CD4-positive, alpha-beta T cell treated with Interleukin-12 subunit alpha and Interleukin-12 subunit beta, for 1 hour (primary cell): ENCODE measurements around the gene S100A5.
"Not testable (repeated sequence)": the region's sequence is repeated elsewhere in the genome, so short reads cannot be mapped to it uniquely, and the experiment has no call there.

Experiments used
- DNase-seq: peaks from one replicate; pipeline ENCODE4 v3.0.0-alpha.2; 2020

S100A5 gene

GRCh38 chr1:153532769-153533599 lies 7.8 kb downstream of the S100A5 start:
- DNase-seq = peak; percentile 81

- peak; percentile 62 for DNase-seq
These were observed 8.6 kb downstream of the S100A5 start for GRCh38 chr1:153532181-153532580.

GRCh38 chr1:153531638-153532037 lies 9.1 kb downstream of the S100A5 start:
- DNase-seq = no peak

DNA sequence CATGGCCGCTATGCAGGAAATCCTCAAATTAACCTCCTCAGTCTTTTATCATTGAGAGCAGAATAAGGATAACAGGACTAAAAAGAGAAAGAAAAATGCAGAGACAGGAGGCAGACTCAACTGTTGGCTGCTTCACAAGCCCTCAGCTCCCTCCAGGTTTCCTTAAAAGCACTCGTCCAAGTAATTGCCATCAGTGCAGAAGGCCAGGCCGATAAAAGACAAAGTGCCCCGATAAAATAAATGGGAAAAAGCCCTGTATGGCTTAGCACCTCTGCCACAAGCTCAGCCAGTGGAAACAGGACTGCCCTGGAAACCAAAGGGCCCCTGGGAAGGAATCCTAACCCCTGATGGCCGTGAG lies 13.1 kb downstream of the S100A5 start:
- DNase-seq = no peak

DNA sequence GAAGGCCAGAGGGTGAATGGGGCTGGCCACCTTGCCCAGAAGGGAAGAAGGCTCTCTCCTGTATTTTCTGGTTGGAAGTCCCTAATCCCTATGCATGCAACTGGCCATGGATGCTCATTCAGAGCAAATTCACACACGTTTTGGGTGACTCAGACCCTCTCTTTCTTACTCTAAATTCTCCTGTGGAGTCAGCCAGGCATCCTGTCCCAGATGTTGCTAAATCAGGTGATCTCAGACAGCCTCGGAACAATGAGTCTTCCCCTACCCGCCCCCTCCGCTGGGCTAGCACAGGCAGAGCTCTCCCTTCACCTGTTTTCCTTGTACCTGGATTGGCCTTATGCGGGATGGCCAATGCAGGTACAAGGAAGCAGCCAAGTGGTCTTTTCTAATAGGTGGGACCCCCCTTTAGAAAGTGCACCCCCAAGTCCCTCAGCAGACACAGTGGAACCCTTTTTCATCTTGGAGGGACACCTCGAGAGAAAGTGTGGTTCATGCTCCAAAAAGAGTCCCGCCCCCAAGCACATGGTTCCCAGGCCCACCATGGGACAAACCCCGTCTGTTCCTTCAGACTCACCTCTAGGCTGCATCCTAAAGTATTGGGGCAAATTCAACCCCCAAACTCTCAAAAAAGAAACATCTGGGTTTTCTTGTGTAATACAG lies 13.6 kb downstream of the S100A5 start:
- DNase-seq = no peak

DNA sequence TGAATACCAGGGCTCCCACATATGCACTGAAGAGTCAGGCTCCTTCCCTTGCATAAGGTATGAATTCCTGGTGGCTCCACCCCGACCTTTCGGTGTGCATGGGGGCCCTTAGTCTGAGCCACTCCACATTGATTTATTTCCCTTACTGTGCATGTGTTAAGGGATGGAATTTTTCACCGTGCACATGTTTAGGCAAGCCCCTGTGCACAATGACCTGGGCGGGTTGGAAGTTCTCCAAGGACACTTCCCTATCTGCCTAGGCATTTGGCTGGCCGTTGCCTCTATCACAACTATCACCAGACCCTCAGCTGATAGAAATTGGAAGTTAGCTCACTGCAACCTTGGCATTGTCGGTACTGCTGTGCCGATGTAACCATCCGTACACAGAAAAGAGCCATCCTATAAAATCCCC lies 14.6 kb downstream of the S100A5 start:
- no peak for DNase-seq

GRCh38 chr1:153525088-153525728 lies 15.5 kb downstream of the S100A5 start:
- DNase-seq = no peak

GRCh38 chr1:153522353-153523048 lies 18.2 kb downstream of the S100A5 start:
- not testable (repeated sequence) for DNase-seq

DNA sequence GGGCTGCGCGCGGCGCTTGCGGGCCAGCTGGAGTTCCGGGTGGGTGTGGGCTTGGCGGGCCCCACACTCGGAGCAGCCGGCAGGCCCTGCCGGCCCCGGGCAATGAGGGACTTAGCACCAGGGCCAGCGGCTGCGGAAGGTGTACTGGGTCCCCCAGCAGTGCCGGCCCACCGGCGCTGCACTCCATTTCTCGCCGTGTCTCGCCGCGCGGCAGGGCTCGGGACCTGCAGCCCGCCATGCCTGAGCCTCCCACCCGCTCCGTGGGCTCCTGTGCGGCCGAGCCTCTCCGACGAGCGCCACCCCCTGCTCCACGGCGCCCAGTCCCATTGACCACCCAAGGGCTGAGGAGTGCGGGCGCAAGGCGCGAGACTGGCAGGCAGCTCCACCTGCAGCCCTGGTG lies 18.9 kb downstream of the S100A5 start:
- DNase-seq = not testable (repeated sequence)

DNA sequence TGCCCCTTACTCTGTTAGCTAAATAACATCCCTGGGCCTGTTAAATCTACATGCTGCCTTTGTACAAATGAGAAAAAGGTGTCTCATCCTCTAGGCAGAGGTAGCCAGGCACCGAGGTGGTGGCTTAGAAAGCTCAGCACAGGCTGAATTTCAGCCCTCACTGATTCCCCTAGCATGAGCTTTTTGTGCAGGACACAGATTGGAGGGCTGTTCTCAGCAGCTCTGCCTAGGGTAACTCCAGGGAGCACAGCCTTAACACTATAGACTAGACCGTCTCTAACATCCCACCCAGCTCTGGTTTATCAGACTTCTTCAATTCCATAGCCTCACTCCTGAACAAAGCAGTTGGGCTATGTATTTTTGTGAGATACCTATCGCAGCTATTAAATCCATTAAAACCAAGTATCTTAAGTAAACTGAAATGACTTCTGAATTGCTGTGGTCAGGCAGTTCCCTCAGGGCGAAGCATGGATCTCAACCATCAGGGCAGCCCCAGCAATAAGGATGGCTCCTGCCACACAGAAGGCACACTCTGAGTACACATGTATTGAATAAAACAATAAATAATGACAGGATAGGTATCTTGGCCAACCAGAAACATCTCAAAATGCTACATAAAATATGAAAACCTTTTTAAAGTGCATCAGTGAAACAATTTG lies 19.8 kb downstream of the S100A5 start:
- DNase-seq = no peak

DNA sequence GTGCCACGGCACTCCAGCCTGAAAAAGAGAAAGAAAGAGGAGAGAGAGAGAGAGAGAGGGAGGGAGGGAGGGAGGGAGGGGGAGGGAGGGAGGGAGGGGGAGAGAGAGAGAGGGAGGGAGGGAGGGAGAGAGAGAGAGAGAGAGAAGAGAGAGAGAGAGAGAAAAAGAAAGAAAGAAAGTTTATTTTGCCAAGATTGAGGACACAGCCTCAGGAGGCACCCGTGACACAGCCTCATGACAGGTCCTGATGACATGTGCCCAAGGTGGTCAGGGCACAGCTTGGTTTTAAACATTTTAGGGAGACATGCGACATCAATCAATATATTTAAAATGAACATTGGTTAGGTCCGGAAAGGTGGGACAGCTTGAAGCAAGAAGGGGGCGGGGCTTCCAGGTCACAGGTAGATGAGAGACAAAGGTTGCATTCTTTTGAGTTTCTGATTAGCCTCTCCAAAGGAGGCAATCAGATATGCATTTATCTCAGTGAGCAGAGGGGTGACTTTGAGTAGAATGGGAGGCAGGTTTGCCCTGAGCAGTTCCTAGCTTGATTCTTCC lies 20.5 kb downstream of the S100A5 start:
- DNase-seq = not testable (repeated sequence)

DNA sequence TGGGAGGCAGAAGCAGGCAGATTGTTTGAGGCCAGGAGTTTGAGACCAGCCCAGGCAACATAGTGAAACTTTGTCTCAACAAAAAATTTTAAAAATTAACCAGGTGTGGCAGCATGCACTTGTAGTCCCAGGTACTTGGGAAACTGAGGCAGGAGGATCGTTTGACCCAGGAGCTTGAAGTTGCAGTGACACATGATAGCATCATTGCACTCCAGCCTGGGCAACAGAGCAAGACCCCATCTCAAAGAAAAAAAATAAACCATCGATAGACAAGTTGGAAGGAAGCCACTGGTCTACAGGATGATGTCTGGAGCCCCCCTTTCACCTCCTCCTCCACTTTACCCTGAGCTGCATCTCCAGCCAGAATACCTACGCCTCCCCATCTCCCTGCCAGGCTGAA lies 21.5 kb downstream of the S100A5 start:
- no peak for DNase-seq

- DNase-seq = no peak
These were observed 25.0 kb downstream of the S100A5 start for GRCh38 chr1:153515504-153516394.

DNA sequence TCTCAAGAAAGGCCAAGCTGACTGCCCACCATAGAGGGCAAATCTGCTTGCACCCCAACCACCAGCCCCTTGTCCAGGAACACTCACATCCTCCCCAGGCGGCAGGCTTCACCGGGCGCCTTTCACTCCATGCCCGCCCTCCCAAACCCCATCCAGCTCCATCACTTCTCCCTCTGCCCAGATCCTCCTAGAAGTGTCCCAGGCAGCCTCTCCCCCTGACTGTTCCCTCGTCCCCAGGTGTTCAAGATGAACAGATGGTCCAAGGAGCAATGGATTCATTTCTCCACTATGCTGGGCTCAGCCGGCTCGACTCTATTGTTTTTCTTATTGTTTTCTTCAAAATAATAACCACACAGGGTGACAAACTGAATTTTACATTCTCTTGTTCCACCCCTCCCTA lies 27.1 kb downstream of the S100A5 start:
- DNase-seq = no peak

DNA sequence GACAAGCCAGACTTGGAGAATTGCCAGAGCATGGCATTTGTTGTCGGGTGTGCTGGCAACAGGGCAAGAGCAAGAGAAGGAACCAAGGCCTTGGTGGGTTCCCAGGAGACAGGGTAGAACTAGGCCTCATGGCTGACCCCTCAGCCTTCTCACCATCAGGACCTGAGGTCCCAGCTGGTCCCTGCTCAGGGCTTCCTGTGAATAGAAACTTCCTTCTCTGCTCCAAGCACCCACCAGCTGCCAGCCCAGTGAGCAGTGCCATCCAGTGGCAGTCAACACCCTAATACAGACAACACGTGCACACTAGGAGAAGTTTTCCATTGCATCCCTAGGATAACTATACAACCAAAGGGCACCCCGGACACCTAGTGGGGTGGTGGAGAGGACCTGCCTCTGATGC lies 27.7 kb downstream of the S100A5 start:
- DNase-seq = no peak

DNA sequence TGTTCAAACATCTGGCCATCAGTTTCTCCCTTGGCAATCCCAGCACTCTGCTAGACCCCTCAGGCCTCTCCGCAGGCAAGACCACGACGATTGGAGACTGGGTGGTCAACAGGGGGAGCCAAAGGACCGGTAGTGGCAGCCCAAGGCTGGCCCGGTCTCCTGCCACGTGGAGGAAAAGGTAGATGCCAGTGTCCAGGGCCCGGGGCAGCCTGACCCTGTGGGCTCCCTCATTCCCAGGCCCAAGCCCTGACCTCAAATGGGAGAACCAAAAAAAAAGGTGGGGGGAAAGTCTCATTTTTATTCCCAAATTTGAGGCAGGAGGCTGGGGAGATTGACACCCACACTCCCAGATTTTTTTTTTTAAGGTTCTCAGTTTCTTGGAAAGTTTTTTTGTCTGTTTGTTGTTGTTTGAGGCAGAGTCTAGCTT lies 29.7 kb downstream of the S100A5 start:
- DNase-seq = peak; percentile 82

DNA sequence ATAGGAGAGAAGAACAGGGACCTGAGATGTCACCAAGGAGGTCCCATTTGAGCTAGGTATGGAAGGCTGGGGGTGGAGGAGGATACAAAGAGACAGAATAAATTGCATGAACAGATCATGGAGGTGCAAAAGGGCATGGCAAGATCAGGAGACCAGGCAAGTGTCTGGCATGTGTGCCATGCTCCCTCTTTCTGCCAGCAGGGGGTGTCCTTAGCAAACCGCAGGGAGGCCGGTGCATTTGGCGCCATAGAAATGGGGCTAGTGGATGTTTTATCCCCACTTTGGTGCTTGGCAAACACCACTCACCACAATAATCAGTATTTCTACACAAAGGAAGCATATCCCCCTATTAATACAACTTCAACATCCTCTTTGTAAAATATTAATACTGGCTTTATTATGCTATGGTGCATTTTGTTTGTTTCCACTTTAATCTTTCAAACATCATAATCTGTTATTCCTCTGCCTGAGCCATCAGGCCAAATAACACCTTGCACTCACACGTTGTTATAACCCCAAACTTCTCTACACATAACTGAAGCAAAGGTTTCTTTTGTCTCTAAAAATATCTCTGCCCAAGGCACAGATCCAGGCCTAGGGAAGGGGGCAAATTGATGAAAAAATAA lies 30.9 kb downstream of the S100A5 start:
- peak; percentile 70 for DNase-seq

DNA sequence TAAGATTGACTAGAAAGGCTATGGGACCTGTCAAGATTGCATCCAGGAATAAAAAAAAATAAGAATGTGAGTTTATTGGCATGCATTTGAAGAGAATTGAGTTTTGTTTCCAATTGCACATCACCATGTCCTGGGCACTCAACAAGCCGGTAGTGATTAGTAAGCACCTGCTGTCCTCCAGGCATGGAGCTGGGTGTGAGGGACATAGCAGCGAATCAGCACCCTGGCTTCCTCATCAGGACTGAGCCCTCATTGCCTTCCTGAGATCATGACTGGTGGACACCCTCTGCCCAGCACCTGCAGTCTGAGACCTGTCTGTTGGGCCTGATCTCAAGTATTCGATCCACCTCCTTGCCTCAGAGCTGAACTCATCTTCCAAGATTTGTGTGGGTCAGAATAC lies 31.7 kb downstream of the S100A5 start:
- no peak for DNase-seq

DNA sequence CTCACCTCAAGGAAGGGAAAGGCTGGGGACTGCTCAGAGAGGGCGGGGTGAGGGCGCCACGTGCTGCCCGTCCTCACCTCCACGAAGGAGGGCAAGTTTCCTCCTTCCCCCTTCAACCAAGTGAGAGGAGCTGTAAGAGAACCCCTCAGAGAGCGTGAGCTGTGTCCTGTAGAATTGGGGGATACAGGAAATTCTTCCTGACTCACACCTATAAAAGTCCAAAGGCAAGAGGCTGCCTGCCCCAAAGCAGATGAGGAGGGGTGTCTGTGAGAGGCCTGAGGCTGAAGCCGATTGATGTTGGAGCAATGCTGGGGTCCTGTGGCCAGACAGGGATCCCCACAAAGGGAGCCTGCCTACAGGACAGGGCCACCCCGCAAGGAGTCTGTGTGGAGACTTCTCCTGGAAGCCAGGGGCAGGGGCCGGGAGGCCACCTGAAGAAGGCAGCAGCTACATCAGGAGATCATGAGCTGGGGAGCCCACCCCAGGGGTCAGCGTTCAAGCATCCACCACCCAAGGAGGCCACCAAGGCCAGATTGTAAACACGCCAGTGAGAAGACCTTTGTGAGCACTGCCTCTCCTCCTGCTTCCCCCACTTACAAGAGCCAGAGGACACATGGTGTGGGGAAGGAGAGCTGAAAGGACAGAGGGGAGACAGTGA lies 32.7 kb downstream of the S100A5 start:
- no peak for DNase-seq

GRCh38 chr1:153506831-153507413 lies 33.8 kb downstream of the S100A5 start:
- no peak for DNase-seq
